Dermis blood vessel endothelial cell (primary cell): ENCODE measurements around the gene ZC3H11A. TPM values are rescaled to one million over a fixed set of nuclear protein-coding genes. Genes with fewer than 3 reads are reported as not detected.

ENCODE experiments used
- DNase-seq: peaks from one replicate; pipeline ENCODE4 v3.0.0; 2010
- total RNA-seq: library from RNA; depleted of rRNA; stranded (reverse); fragments of >200 nt; gene quantifications from 2 replicates; pipeline ENCODE4 v1.2.3, GENCODE V29; 2014

The ZC3H11A gene
- total RNA-seq, 1 donor from 2014 or later = 122 TPM

DNA sequence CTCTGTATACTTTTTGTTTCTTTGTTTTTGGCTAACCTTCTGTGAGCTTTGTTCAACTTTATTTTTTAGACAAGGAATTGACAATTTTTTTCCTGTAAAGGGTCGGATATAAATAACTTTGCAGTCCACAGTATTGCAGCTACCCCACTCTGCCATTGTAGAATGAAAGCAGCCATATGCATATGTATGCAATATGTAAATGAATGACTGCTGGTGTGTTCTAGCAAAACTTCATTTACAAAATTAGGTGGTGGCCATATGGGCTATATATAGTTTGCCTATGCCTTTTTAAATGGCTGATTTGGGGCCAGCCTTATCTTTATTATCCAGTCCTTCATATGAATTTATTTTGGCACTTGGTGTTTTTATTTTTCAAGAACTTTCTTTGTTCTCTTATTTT, 48.0 kb downstream of the ZC3H11A start:
- DNase-seq = no peak

Other genes starting within 250 kb of the ZC3H11A start
- gene ATP2B4, start 168.8 kb upstream of the ZC3H11A start, total RNA-seq = 108 and 145 TPM in 2 replicates
- 0.19 TPM in 1 of 2 replicates, not detected in the other for gene LAX1, start 30.4 kb upstream of the ZC3H11A start, total RNA-seq
- gene ZBED6, start within 50 bp of the ZC3H11A start, total RNA-seq = 10.0 and 21.8 TPM in 2 replicates
- 74.5 and 125 TPM in 2 replicates for gene SNRPE, start 66.0 kb downstream of the ZC3H11A start, total RNA-seq